Suprapubic skin (tissue), 4 donors: ENCODE results near the gene KANSL1.

Source experiments
- EP300 ChIP-seq: sonication (generic); formaldehyde crosslinking; IDR thresholded peaks from one replicate; pipeline ENCODE4 v1.6.1; 2017; ENCODE audit warnings: antibody characterized with exemption
- POLR2A ChIP-seq, 2 donors: fragments of 450-650 bp; IDR thresholded peaks; one replicate each; pipeline ENCODE4 v1.6.1; 2017; ENCODE audit warnings: antibody characterized with exemption in 2 of 2, mild to moderate bottlenecking in 2 of 2, moderate library complexity in 2 of 2
- POLR2AphosphoS5 ChIP-seq, 3 donors: sonication (generic); formaldehyde crosslinking; IDR thresholded peaks; one replicate each; pipeline ENCODE4 v1.6.1; 2017; ENCODE audit warnings: antibody characterized with exemption in 3 of 3
- TF ChIP-seq, protein P1 (sequence below), 2 donors: fragments of 200-600 bp in 1 of 2; fragments of 450-650 bp in 1 of 2; sonication (generic) in 1 of 2; IDR thresholded peaks; one replicate each; pipeline ENCODE4 v1.5.1; 2016 to 2019; ENCODE audit warnings: antibody characterized with exemption in 2 of 2, mild to moderate bottlenecking in 1 of 2, moderate library complexity in 1 of 2

DNA sequence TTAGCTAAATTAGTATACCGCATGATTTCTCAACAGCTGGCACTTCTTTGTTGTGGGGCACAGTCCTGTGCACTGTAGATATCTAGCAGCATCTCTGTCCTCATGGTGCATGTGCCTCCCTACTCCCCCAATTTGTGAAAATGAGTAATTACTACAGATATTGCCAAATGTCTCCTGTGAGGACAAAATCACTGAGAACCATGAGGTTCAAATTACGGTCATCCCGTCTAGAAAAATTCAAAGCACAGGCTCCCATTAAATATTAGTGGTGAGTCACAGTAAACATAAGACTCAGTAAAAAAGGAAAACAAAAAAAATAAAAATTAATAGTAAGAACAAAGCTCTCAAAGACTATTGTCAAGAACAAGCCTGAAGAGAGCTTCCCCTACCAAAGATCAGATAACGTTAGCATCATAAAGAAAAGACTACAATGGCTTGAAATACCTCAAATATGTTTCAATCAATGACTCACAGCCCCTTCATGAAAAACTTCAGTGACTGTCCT lies 136.4 kb downstream of the KANSL1 start:
- TF ChIP-seq, protein P1, sequence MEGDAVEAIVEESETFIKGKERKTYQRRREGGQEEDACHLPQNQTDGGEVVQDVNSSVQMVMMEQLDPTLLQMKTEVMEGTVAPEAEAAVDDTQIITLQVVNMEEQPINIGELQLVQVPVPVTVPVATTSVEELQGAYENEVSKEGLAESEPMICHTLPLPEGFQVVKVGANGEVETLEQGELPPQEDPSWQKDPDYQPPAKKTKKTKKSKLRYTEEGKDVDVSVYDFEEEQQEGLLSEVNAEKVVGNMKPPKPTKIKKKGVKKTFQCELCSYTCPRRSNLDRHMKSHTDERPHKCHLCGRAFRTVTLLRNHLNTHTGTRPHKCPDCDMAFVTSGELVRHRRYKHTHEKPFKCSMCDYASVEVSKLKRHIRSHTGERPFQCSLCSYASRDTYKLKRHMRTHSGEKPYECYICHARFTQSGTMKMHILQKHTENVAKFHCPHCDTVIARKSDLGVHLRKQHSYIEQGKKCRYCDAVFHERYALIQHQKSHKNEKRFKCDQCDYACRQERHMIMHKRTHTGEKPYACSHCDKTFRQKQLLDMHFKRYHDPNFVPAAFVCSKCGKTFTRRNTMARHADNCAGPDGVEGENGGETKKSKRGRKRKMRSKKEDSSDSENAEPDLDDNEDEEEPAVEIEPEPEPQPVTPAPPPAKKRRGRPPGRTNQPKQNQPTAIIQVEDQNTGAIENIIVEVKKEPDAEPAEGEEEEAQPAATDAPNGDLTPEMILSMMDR (IDR thresholded peaks at IDR 0.05): no peak
- TF ChIP-seq EP300: no peak
- TF ChIP-seq POLR2A (IDR thresholded peaks at IDR 0.05): no peak
- TF ChIP-seq POLR2AphosphoS5 (IDR thresholded peaks at IDR 0.05): no peak
